Caki2 (cell line): ENCODE data around the gene PCDH12. TPM values are rescaled to one million over a fixed set of nuclear protein-coding genes. Genes with fewer than 3 reads are reported as not detected.

ENCODE experiments used
- total RNA-seq: library from RNA; depleted of rRNA; stranded (reverse); fragments of >200 nt; shearing (Covaris generic); gene quantifications from 2 replicates; pipeline ENCODE4 v1.2.3, GENCODE V29; 2014; ENCODE audit warnings: low replicate concordance; rRNA removed

The PCDH12 gene
- total RNA-seq, 1 experiment from 2014 or later = not detected

Other genes with a start within 250 kb of the PCDH12 start
- 27.3 and 41.1 TPM in 2 replicates for gene PCDH1, start 79.8 kb downstream of the PCDH12 start, total RNA-seq
- gene DELE1, start 34.3 kb downstream of the PCDH12 start, total RNA-seq = 32.0 and 42.4 TPM in 2 replicates
- gene RNF14, start 10.9 kb upstream of the PCDH12 start, total RNA-seq = 103 and 126 TPM in 2 replicates
- 112 and 123 TPM in 2 replicates for gene GNPDA1, start 54.8 kb upstream of the PCDH12 start, total RNA-seq
- gene NDFIP1, start 150.6 kb upstream of the PCDH12 start, total RNA-seq = 99.1 and 132 TPM in 2 replicates